ENCODE measurements around the gene DYNLT4. TPM values are rescaled to one million over a fixed set of nuclear protein-coding genes. Genes with fewer than 3 reads are reported as not detected.

DYNLT4 gene
- total and polyA plus RNA-seq, 2 of the 13 experiments (the other 11 are each of a cell fraction or from before 2014, with no cell fraction given), result 0.77 TPM; not detected in 1

GRCh38 chr1:44807364-44808062, 362 bp upstream of the DYNLT4 start (continued):
- TF ChIP-seq ZNF446 (CRISPR knock-in tag; IDR thresholded peaks at IDR 0.05), result peak; percentile 80; the same call in 1 of the 2 replicates
- TF ChIP-seq CREB1 (IDR thresholded peaks at IDR 0.05), result peak; percentile 68
- no peak for TF ChIP-seq CREB1 (CRISPR knock-in tag; IDR thresholded peaks at IDR 0.05)
- TF ChIP-seq ARHGAP35 (CRISPR knock-in tag; IDR thresholded peaks at IDR 0.05; ENCODE audit: borderline replicate concordance), result peak; percentile 85
- no peak for TF ChIP-seq SP140L (CRISPR knock-in tag; IDR thresholded peaks at IDR 0.05; ENCODE audit: borderline replicate concordance)
- TF ChIP-seq ZNF136 (CRISPR knock-in tag; IDR thresholded peaks at IDR 0.05; ENCODE audit: low read depth), result no peak
- TF ChIP-seq ZBTB26 (CRISPR knock-in tag; IDR thresholded peaks at IDR 0.05; ENCODE audit: borderline replicate concordance), result peak; percentile 22; the same call in 1 of the 2 replicates
- TF ChIP-seq HOXA3 (CRISPR knock-in tag; IDR thresholded peaks at IDR 0.05), result peak; percentile 59; the same call in 1 of the 2 replicates
- no peak for TF ChIP-seq DMTF1 (CRISPR knock-in tag; IDR thresholded peaks at IDR 0.05)
- no peak for TF ChIP-seq FOXA1 (IDR thresholded peaks at IDR 0.05)
- peak; percentile 54 for TF ChIP-seq FOXA1 (CRISPR knock-in tag; IDR thresholded peaks at IDR 0.05)
- TF ChIP-seq ZNF646 (CRISPR knock-in tag; IDR thresholded peaks at IDR 0.05), result no peak
- TF ChIP-seq SNAPC4 (CRISPR knock-in tag; IDR thresholded peaks at IDR 0.05), result no peak; the same call in 1 of the 2 replicates
- TF ChIP-seq MEF2D (CRISPR knock-in tag; IDR thresholded peaks at IDR 0.05), result peak; percentile 81; the same call in 1 of the 2 replicates
